GM19467 (cell line): ENCODE data around the gene GLRA3.
A peak's percentile ranks its signal among the peaks of the same experiment; 100 is the strongest.

Experiments
- ATAC-seq: cut with Tn5 transposase; IDR thresholded peaks from one replicate; pipeline ENCODE4 v1.9.1; 2021; ENCODE audit warnings: mild to moderate bottlenecking, moderate library complexity; ENCODE audit not compliant: unreplicated experiment

Gene GLRA3

GRCh38 chr4:174607792-174608191 lies 221.3 kb downstream of the GLRA3 start:
- ATAC-seq = no peak

- no peak for ATAC-seq
These were observed 224.8 kb downstream of the GLRA3 start for GRCh38 chr4:174604198-174604597.

GRCh38 chr4:174600391-174600790 lies 228.7 kb downstream of the GLRA3 start:
- ATAC-seq = no peak

- ATAC-seq = no peak
These were observed 230.2 kb downstream of the GLRA3 start for GRCh38 chr4:174598800-174599199.

- no peak for ATAC-seq
These were observed 232.5 kb downstream of the GLRA3 start for GRCh38 chr4:174596513-174596912.

GRCh38 chr4:174595141-174595929 lies 233.7 kb downstream of the GLRA3 start:
- no peak for ATAC-seq

- ATAC-seq = no peak
These were observed 235.3 kb downstream of the GLRA3 start for GRCh38 chr4:174593701-174594100.

GRCh38 chr4:174592985-174593335 lies 236.1 kb downstream of the GLRA3 start:
- ATAC-seq = no peak

GRCh38 chr4:174592256-174592984 lies 236.6 kb downstream of the GLRA3 start:
- no peak for ATAC-seq

- peak; percentile 80 for ATAC-seq
These were observed 237.6 kb downstream of the GLRA3 start for GRCh38 chr4:174591243-174592021.

- ATAC-seq = no peak
These were observed 238.7 kb downstream of the GLRA3 start for GRCh38 chr4:174590336-174590735.
